HG02588 (cell line): ENCODE measurements around the gene SNAPC2.
"Not testable (repeated sequence)": the region's sequence is repeated elsewhere in the genome, so short reads cannot be mapped to it uniquely, and the experiment has no call there.

Experiments used
- ATAC-seq: cut with Tn5 transposase; IDR thresholded peaks from one replicate; pipeline ENCODE4 v1.9.1; 2021; ENCODE audit warnings: mild to moderate bottlenecking, moderate library complexity; ENCODE audit not compliant: unreplicated experiment

Gene SNAPC2

DNA sequence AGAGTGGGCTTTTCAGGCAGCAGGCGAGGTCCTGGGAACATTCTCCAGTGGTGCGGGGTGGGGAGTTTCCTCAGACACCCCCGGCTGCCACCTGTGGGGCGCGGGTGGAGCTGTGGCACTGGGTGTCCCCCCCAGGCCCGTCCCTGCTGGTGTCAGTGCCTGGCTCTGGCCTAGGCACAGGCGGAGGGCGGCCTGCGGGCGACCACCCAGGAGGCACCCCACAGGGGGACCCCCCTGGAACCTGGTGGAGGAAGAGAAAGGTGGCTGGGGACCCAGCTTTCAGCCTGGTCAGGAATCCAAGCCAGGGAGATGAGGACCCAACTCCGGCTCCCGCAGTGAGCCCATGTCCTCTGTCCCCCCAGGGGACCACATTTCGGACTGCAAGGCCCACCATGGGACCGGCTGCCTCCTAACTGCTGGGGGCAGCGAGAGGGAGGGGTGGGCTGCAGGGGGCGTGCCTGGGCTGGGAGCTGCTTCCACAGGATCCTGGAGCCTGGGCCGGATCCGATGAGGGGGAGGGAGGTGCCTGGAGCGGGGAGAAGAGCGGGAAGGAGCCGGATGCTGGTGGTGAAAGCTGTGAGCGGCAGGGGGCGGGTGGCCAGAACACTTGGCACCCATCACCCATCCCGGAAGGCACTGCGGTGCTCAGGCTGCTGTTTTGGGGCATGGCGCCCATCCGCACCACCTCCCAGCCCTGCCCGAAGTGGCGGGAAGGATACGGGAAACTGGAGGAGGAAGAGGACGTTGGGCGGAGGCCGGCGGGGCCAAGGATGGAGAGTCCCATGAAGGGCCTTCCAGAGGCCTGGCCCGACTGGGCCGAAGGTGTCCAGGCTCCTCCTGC lies 11.3 kb downstream of the SNAPC2 start:
- no peak for ATAC-seq

DNA sequence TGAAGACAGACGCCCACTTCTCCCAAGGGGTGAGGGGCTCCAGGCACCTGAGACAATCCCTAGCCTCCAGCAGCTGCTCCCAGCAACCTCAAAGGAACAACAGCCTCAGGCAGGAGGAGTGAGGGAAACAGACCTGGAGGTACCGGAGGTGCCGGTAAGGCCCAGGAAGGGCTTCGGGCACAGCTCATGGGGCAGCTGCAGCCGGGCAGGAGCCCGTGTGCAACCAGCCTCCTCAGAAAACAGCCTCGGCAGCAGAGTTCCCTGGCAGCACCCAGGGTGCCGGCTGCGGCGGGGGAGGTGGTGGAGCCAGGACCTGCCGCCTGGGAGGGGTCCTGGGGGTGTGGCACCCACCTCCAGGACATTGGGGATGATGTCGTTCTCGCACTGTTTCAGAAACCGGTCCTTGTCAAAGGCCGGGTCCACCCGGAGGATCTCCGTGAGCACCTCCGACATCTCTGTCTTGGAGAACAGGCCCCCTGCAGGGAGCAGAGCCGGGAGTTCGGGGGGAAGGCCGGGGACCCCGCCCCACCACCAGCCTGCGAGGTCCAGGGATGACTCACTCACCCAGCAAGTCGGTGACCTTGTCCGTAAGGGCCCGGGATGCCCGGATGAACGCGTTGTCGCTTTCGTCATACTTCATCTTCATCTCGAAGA lies 12.3 kb downstream of the SNAPC2 start:
- no peak for ATAC-seq

DNA sequence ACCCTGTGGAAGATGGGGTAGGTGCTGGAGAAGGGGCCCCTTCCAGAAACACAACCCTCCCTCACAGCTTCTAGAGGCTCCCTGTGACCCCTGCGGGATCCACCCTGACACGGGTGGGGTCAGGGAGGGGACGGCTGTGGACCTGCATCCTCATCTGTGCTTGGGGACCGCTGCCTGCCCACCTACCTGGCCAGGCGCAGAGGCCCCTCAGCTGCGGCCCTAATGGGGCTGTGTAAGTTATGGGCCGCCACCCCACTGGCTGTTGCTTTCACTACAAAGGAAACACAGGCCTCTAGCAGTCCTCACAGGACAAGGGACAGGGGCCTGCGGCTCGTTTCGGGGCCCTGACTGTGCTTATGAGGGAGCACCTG lies 12.8 kb downstream of the SNAPC2 start:
- no peak for ATAC-seq

DNA sequence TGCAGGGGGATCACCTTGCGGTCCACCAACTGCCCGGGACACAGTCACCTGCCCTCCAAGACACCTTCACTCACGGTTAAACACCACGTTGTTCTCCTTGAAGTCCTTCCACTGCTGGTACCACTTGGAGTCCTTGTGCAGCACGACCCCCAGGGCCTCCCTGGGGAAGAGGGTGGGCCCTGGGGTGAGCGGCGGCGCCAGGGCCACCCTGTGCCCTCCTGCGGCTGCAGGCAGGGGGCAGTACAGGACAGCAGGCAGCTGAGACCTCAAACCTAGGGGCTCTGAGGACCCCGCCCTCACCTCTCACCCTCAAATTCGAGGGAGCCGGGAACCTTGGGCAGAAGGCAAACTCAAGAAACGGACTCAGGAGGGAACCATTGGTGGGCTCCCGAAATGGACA lies 13.3 kb downstream of the SNAPC2 start:
- no peak for ATAC-seq

DNA sequence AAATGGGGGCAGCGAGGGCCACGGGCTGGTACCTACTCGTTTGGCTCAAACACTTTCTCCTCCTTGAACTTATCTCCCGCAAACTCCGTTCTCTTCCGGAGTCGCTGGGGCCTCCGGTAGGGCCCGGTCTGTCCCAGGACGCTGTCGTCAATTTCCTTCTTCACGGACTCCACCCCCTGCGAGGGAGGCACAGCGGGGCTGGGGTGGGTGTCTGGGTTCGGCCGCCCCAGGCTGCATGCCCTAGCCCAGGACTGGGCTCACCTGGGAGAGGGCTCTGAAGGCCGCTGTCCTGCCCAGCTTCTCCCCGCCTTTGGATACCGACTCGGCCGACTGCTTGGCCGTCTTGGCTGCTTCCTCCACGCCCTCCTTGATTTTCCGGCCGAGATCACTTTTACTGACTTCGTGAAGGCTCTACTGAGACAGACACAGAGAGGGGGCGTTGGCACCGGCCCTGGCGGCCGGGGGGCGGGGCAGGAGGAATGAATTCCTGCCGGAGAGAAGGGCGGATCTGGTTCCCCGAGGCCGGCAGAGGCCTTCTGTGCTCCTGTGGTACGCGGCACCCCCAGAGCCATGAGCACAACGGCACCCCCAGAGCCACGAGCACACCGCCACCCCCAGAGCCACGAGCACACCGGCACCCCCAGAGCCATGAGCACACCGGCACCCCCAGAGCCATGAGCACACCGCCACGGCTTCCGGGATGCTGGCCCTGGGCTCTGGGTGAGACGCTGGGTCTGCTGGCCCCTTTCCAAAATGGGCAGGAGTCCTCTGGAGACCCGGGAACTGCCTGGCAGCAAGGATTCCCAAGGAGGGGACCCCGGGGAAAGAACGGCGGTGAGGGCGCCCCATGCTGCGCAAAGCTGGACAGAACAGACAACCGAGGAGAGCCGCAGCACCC lies 13.9 kb downstream of the SNAPC2 start:
- no peak for ATAC-seq

DNA sequence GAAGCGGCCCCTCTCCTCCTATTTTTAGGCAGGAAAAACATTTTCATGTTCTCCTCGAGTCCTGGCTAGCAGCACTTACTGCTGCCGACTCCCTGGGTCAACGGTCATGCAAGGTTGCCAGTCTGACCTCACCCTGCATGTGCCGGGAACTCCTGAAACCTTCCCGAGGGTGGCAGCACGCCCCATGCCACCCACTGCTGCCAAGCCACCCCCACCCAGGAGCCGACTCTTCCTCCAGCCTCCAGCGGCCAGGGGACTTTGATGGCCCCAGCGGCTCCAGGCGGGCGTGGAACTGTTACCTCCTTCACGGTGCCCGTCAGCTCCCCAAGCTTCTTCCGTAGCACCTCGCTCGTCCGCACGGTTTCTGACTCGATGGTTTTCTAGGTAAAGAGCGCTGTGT lies 14.6 kb downstream of the SNAPC2 start:
- ATAC-seq = no peak

DNA sequence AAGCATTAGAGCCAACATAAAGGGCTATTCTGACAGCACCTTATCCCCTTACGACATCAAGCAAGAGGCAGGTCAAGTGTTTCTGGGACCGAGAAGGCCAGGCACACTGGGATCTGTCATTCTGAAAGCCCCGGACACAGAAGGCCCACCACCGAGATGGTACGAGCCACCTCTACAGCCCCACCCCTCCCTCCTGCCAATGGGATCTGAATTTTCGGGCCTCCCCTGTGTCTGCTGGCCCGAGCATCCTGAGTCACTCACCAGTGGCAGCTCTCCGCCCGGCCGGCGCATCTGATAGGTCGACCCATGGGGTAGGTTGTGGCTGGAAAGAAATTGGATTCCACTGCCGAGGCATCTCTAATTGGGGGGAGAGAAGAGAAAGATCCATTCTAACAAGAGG lies 20.7 kb downstream of the SNAPC2 start:
- no peak for ATAC-seq

DNA sequence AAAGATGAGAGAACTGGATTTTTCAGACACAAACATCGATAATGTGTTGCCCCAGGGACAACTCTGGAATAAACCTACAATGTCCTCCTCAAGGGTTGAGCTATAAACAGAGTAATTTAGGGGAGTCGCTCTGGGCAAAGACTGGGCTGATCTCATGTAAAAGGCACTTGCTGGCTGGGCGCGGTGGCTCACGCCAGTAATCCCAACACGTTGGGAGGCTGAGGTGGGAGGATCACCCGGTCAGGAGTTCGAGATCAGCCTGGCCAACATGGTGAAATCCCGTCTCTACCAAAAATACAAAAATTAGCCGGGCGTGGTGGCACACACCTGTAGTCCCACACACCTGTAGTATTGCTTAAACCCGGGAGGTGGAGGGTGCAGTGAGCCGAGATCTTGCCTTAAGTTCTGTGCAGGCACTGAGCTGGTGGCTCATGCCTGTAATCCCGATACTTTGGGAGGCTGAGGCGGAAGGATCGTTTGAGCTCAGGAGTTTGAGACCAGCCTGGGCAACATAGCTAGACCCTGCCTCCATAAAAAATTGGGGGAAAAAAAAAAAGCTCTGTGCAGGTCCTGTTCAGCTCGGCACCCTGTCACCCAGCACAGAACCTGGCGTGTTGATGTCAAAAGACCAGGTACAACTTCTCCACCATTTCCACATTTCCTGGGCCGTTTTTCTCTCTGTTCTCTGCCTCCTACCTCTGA lies 21.9 kb downstream of the SNAPC2 start:
- ATAC-seq = no peak

DNA sequence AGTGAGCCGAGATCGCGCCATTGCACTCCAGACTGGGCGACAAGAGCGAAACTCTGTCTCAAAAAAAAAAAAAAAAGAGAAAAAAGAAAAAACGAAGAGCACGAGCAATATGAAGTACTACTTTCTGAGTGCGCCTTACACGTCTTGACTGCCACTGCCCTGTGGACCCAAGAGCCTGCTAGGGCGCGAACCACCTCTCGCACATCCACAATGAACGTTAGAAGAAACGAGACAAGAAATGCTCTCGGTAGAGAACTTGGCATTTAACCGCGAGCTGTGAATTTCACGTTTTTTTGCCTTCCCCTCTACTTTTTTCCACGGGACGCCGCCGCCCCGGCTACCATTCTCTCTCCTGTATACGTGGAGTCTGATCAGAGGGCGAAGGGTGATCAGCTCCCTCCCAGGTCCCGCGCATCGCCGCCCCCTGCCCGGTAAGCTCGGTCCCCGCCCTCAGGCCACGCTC lies 22.9 kb downstream of the SNAPC2 start:
- ATAC-seq = no peak

DNA sequence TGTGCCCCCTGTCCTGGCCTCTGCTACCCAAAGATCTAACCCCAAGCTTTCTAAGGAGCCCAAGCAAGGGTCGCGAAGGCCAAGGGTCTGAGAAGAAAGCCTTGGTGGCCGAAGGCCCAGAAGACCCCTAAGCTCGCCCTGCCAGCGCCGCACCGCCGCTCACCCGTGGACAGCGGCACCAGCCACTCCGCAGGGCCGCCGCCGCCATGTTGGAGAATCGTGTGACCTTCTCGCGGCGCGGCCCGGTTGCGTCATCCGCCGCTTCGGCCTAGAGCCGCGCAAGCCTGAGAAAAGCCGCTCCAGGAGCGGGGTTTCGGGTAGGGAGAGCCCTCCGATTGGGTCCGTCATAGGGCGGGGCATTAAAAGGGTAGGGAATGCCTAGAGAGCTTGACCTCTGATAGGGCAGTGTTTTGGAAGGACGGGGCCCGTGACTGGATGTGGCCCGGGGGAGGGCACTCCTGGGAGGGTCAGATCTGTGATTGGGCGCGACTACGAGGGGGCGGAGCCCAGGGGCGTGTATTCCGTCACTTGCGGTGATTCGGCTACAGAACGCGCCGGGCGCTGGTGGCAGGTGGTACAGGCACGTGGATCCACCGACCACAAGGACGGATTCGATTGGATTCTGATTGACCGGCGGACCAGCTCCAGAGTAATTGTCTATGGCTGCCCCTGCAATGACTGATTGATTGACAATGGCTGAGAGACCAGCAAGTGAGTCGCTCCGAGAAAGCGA lies 23.5 kb downstream of the SNAPC2 start, which contains the start of gene TIMM44:
Gene TIMM44 (minus strand): TSS at position 223 of the 733 bp plus-strand sequence. CDS start 15 bp downstream, at position 208.
- ATAC-seq = peak; percentile 91

DNA sequence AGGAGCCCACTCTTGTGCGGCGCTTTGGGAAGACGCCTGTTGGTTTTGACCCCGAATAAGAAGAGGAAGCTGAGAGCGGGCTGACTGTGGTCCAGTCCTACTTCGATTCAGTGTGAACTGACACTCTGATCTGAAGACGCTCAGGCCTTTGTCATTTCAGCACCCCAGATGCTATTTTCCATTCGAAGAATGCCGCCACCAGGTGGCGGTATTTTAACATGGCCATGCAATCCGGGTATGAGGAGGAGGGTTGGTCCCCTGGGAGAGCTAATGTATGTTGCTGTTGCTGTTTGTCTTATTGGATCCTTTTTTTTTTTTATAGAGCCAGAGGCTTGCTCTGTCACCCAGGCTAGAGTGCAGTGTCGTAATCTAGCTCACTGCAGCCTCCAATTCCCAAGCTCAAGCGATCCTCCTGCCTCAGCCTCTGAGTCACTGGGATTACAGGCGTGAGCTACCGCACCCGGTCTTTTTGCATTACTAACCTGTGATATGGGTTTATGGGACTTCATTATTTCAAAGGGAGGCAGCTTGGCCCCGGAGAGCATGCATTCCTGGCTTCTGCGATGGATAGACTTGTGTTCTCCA lies 24.1 kb downstream of the SNAPC2 start:
- ATAC-seq = peak; percentile 17

DNA sequence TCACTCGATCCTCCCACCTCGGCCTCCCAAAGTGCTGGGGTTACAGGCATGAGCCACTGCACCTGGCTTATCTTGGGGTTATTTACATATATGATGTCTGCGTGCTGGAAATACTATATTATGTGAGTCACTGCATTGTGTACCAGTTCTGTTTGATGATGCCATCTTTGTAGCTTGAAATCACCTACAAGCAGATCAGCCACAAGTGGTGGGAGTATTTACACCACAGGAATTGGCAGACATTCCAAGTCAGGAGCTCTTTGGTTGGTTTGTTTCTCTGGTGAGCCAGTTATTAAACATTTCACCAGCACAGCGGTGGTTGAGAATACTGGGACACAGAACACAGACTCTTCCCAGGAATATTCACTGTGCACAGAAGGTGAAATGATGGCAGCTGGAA lies 27.8 kb downstream of the SNAPC2 start:
- no peak for ATAC-seq

DNA sequence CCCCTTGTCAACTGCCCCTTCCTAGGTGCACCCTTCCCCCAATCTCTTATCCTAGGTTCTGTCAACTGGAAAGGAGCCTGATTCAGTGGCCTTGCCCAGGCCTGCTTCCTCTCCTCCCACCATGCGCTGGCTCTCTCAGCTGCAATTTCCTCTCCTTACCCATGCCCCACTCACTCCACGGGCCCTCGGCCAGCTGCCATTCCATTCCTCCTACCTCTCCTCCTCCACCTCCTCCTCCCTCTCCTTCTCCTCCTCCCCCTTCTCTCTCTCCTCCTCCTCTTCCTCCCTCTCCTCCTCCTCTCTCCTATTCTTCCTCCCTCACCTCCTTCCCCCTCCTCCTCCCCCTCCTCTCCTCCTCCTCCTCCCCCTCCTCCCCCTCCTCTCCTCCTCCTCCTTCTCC lies 32.9 kb downstream of the SNAPC2 start:
- ATAC-seq = no peak

DNA sequence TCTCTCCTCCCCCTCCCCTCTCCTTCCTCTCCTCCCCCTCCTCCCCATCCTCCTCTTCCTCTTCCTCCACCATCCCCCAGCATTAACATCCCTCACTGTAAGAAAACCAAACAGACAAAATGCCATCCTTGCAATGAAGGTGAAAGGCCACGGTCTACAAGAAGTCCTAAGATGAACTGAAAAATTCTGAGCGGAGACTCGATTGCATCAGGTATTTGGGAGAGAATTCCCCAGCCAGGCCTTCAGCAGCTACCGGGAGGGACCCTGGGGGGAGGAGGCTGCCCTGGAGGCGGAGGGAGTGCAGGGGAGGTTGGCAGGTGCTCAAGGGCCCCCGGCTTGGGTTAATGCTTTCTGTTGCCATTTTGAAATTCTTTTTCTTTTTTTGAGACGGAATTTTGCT lies 33.4 kb downstream of the SNAPC2 start:
- ATAC-seq = no peak

DNA sequence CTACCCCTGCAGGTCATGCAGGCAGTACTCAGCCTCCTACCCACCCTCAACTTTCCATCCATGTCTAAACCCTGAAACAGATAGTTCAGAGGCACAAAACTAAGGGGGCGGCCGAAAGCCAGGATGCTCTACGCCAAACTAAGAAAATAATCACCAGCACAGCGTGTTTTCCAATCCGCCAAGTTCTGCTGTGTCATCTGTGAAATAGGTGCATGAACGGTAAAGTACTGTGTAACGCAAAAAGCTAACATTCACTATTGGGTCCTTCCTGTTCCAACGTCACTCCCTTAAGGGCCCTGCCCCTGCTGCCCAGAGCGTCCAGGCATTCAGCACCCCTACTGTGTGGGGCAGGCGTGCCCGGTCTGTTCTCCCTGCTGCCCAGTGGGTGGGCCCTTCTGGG lies 35.6 kb downstream of the SNAPC2 start:
- no peak for ATAC-seq

DNA sequence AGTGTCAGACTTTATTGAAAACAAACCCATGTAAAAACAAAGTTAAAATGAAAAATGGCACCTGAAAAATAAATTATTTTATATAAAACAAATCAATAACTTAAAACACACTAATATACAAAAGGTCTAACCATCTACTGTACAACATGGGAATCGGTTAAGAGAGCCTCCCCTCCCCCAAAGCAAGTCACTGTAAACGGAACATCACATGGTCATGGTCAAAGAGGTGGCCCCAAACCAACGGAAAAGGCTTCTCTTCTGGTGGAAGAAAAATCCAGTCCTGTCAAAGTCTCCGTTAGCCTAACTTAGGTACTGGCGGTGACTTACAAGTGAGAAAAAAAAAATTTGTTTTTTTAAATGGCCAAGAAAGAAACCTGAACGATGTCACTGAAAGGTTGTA lies 39.1 kb downstream of the SNAPC2 start:
- no peak for ATAC-seq

DNA sequence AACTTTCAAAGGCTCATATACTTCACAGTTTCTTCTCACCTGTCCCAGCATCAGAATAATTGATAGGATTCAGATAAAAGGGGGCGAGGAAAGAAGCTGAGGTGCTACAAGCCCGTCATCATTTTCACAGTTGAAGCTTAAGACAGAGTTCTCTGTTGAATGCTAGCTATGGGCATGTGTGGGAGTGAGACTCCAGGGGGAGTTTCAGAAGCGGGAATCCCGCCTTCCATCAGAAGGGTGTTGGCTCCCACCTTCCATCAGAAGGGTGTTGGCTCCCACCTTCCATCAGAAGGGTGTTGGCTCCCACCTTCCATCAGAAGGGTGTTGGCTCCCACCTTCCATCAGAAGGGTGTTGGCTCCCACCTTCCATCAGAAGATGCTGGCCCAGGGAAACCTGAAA lies 40.9 kb downstream of the SNAPC2 start:
- ATAC-seq = not testable (repeated sequence)

DNA sequence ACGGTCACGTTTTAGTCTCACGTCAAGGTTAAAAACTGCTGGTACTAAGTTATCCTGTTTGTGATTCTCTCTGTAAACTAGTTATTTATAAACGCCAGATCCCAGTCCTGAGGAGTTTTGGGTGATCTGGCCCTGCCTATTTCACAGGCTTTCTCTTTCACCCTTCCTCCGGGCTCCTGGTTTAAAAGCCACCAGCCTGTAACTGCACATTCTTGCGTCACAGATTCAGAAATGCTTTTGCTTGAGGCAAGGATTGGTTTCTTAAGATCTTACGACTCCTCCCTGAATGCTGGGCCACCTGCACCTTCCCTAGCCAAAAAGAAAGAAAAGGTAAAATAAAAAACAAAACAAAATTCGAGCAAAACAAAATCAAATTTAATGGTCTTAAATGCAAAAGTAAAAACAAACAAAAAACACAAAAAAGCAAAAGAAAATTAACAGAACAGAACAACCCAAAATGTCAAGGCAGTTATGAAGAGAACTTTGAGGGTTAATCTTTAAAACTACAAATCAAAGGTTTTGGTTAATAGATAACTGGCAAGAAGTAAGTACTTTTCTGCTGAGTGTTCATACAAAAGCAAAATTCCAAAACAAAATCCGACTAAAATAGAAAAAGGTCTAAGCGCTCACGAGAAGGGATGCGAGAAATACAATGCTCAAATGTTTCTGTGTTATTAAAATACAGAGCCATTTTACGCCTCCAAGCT lies 41.9 kb downstream of the SNAPC2 start:
- ATAC-seq = no peak

DNA sequence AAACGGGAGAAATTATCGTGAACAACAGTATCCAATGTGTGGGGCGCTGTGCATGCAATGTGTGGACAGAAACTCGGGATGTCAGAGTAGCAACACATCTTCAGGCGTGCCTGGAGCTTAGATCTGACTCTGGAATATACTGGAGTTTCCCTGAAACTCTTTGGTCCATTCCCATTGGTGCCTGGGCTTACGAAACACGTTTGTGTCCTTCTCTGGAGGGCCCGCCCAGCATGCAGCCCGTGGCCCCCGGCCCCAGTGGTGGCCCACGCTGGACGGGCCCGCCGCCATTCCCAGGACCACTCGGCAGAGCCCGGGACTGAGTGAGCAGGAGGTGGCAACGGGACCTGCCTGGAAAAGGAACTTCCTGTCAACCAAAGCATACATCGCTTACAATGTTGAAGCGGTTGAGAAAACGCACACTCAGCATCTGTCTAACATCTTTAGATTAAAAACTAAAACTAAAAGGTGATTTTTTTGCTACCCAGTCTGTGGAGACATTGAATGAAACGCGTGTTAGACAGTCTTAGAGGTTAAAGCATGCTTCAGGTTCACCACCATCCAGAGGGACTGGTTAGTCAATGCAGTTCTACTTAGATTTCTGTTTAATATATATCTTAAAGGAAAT lies 42.6 kb downstream of the SNAPC2 start:
- ATAC-seq = no peak
